A549 (cell line): ENCODE data around the gene CPED1. TPM values are rescaled to one million over a fixed set of nuclear protein-coding genes. Genes with fewer than 3 reads are reported as not detected.

ENCODE experiments used
- ATAC-seq, 2 experiments: fragments of 200-7000 bp in 1 of 2; fragments of >200 bp in 1 of 2; cut with Nextera tagmentation in 1 of 2; cut with Tn5 transposase in 1 of 2; 3 replicates each; pipeline versions ENCODE4 v1.8.0 to v1.9.1; 2018 to 2020; ENCODE audit warnings: mild to moderate bottlenecking in 1 of 2, moderate library complexity in 1 of 2
- CTCF ChIA-PET: fragments of 300-600 bp; sonication (Branson Sonifier 250); formaldehyde crosslinking; extraction: SDS; loops from one replicate; lab custom pipeline; 2021; ENCODE audit warnings: antibody characterized with exemption, inconsistent platforms; lab: Yijun Ruan, JAX
- POLR2A ChIA-PET: fragments of 350-600 bp; formaldehyde crosslinking; extraction: SDS; loops from one replicate; lab custom pipeline; 2021; ENCODE audit warnings: antibody characterized with exemption, inconsistent platforms; lab: Yijun Ruan, JAX
- DNase-seq, 2 experiments: peaks; one replicate each; pipeline versions ENCODE4 v3.0.0 to v3.0.0-alpha.2; 2011 to 2016; ENCODE audit warnings: low read depth in 1 of 2, low spot score in 1 of 2
- FAIRE-seq: peaks from 2 replicates; lab custom pipeline; 2011; peaks lifted over from hg19 to GRCh38; lab: Jason Lieb, UNC
- H3K27ac ChIP-seq, 2 experiments: fragments of >200 bp; sonication (Bioruptor Twin); formaldehyde crosslinking; 3 replicates each; pipeline ENCODE4 v1.5.1; 2016 to 2017
- H3K4me1 ChIP-seq: fragments of >200 bp; sonication (Bioruptor Twin); formaldehyde crosslinking; 3 replicates; pipeline ENCODE4 v1.6.1; 2016
- H3K4me2 ChIP-seq: fragments of >200 bp; sonication (Bioruptor Twin); formaldehyde crosslinking; 3 replicates; pipeline ENCODE4 v1.6.1; 2016
- H3K4me3 ChIP-seq: fragments of >200 bp; sonication (Bioruptor Twin); formaldehyde crosslinking; 3 replicates; pipeline ENCODE4 v1.5.1; 2016
- H3K9me3 ChIP-seq: fragments of >200 bp; sonication (Bioruptor Twin); formaldehyde crosslinking; 3 replicates; pipeline ENCODE4 v1.6.1; 2016
- BCL3 ChIP-seq: fragments of >200 bp; sonication (Bioruptor Twin); formaldehyde crosslinking; IDR thresholded peaks from 3 replicates; pipeline ENCODE4 v1.6.1; 2016
- BHLHE40 ChIP-seq: IDR thresholded peaks from 2 replicates; pipeline ENCODE4 v1.6.1; 2012; ENCODE audit warnings: low read depth, low read length, inconsistent platforms
- CEBPB ChIP-seq, 2 experiments: fragments of >200 bp in 1 of 2; sonication (Bioruptor Twin) in 1 of 2; formaldehyde crosslinking in 1 of 2; IDR thresholded peaks; 2 replicates each; pipeline ENCODE4 v1.6.1; 2012 to 2016
- E2F6 ChIP-seq: IDR thresholded peaks from 2 replicates; pipeline ENCODE4 v1.6.1; 2012; ENCODE audit warnings: low read depth, borderline replicate concordance
- EHF ChIP-seq: fragments of 250-450 bp; sonication (Bioruptor Pico); IDR thresholded peaks from 2 replicates; pipeline ENCODE4 v1.5.0; 2020; ENCODE audit warnings: mild to moderate bottlenecking
- HMGXB4 ChIP-seq: fragments of 250-450 bp; sonication (Bioruptor Pico); IDR thresholded peaks from 2 replicates; pipeline ENCODE4 v1.5.0; 2021; ENCODE audit warnings: mild to moderate bottlenecking, moderate library complexity, borderline replicate concordance
- HOXB5 ChIP-seq: fragments of 250-450 bp; sonication (Bioruptor Pico); IDR thresholded peaks from 2 replicates; pipeline ENCODE4 v1.5.0; 2020; ENCODE audit warnings: mild to moderate bottlenecking, moderate library complexity
- KDM1A ChIP-seq: fragments of 200-600 bp; sonication (generic); IDR thresholded peaks from 2 replicates; pipeline ENCODE4 v1.6.1; 2016; ENCODE audit warnings: low read depth, mild to moderate bottlenecking
- KDM5A ChIP-seq: fragments of 200-600 bp; sonication (generic); IDR thresholded peaks from 2 replicates; pipeline ENCODE4 v1.6.1; 2016; ENCODE audit warnings: antibody characterized with exemption, mild to moderate bottlenecking
- MAFK ChIP-seq: fragments of 450-650 bp; IDR thresholded peaks from 2 replicates; pipeline ENCODE4 v1.6.1; 2014; ENCODE audit not compliant: partially characterized antibody
- MAX ChIP-seq: IDR thresholded peaks from 2 replicates; pipeline ENCODE4 v1.6.1; 2012
- MYC ChIP-seq: IDR thresholded peaks from 2 replicates; pipeline ENCODE4 v1.6.1; 2012; ENCODE audit warnings: mild to moderate bottlenecking, inconsistent platforms, low read length, improper control_type of control experiment, borderline replicate concordance
- NPAS2 ChIP-seq: fragments of 250-450 bp; sonication (Bioruptor Pico); IDR thresholded peaks from 2 replicates; pipeline ENCODE4 v1.8.0; 2022; ENCODE audit warnings: mild to moderate bottlenecking, moderate library complexity, borderline replicate concordance
- PBX3 ChIP-seq: IDR thresholded peaks from 2 replicates; pipeline ENCODE4 v1.6.1; 2012
- RARB ChIP-seq: fragments of 250-450 bp; sonication (Bioruptor Pico); IDR thresholded peaks from 2 replicates; pipeline ENCODE4 v1.8.0; 2021; ENCODE audit warnings: mild to moderate bottlenecking, moderate library complexity
- SMC3 ChIP-seq: fragments of >200 bp; sonication (Bioruptor Twin); formaldehyde crosslinking; IDR thresholded peaks from 3 replicates; pipeline ENCODE4 v1.6.1; 2018; ENCODE audit warnings: inconsistent platforms
- SREBF2 ChIP-seq: fragments of 450-650 bp; IDR thresholded peaks from 2 replicates; pipeline ENCODE4 v1.6.1; 2014; ENCODE audit warnings: mild to moderate bottlenecking, moderate library complexity
- ZNF302 ChIP-seq: fragments of 250-450 bp; sonication (Bioruptor Pico); IDR thresholded peaks from 2 replicates; pipeline ENCODE4 v1.9.0; 2021; ENCODE audit warnings: inconsistent platforms, mild to moderate bottlenecking, moderate library complexity
- ZSCAN20 ChIP-seq: fragments of 250-450 bp; sonication (Bioruptor Pico); IDR thresholded peaks from 2 replicates; pipeline ENCODE4 v1.8.0; 2022; ENCODE audit warnings: mild to moderate bottlenecking, moderate library complexity
- WGBS: methylation state at CpG from one replicate; pipeline ENCODE4 v1.1.6; 2017; ENCODE audit errors: missing lambda C conversion rate; 5-methylcytosine and 5-hydroxymethylcytosine counted together
- polyA plus RNA-seq, 4 experiments: library from polyadenylated mRNA; depleted of rRNA in 3 of 4; stranded (reverse); fragments of >200 nt; fragmentation: RNase III in 1 of 4; extraction: RNeasy Plus Mini Kit Qiagen cat#74134 plus additional on column Dnase treatment in 1 of 4; gene quantifications; 2 replicates in 3 of 4; 3 replicates in 1 of 4; pipeline ENCODE4 v1.2.3, GENCODE V29; 2011 to 2017

Gene CPED1
- polyA plus RNA-seq, 2 of the 4 experiments (the other 2 are of a cell fraction) = 0.03 TPM; not detected in 1

GRCh38 chr7:121002048-121002756 is 13.7 kb downstream of the CPED1 start:
- ATAC-seq = no peak
- no peak overlapping the region for H3K4me2 ChIP-seq
- no peaks in the 10 kb centered on the region for H3K9me3 ChIP-seq
- POLR2A ChIA-PET = no interaction called here
- no peak overlapping the region for H3K27ac ChIP-seq
- H3K4me3 ChIP-seq = no peak overlapping the region
- no peak for TF ChIP-seq PBX3
- no peak for TF ChIP-seq MAX
- no peak for TF ChIP-seq E2F6
- no peak for TF ChIP-seq EHF
- TF ChIP-seq SMC3 = no peak
- TF ChIP-seq ZNF302 = no peak
- no peak for TF ChIP-seq NPAS2 (CRISPR knock-in tag)
- no peak for TF ChIP-seq SREBF2
- TF ChIP-seq CEBPB (IDR thresholded peaks at IDR 0.05) = no peak
- no peak for TF ChIP-seq MAFK
- no peak for TF ChIP-seq HMGXB4 (CRISPR knock-in tag)
- TF ChIP-seq BHLHE40 = no peak
- TF ChIP-seq HOXB5 (CRISPR knock-in tag) = no peak
- TF ChIP-seq ZSCAN20 (CRISPR knock-in tag) = no peak
- no peak for TF ChIP-seq MYC
- TF ChIP-seq KDM5A = no peak
- no peak for TF ChIP-seq BCL3
- H3K4me1 ChIP-seq = no peaks in the 10 kb centered on the region
- no peak for DNase-seq
- 41% methylated on average over 2 of the region's 2 CpGs for WGBS
- CTCF ChIA-PET = no interaction called here
- FAIRE-seq = no peak

- Histone ChIP-seq H3K27ac (no peak overlapping the region), H3K9me3 (no peaks in the 10 kb centered on the region), H3K4me2 (no peak overlapping the region), H3K4me3 (no peak overlapping the region), H3K4me1 (no peaks in the 10 kb centered on the region)
- no peak for ATAC-seq
- TF ChIP-seq E2F6 (no peak), RARB (CRISPR knock-in tag) (no peak), HMGXB4 (CRISPR knock-in tag) (no peak), KDM1A (no peak)
- 18% methylated on average over 5 of the region's 5 CpGs for WGBS
- no peak for FAIRE-seq
- DNase-seq = no peak
- ChIA-PET CTCF (no interaction called here), POLR2A (no interaction called here)
These were observed 14.3 kb downstream of the CPED1 start for GRCh38 chr7:121002757-121003200.
